GM12801 (cell line): Measurements from ENCODE around the gene TAF3.

ENCODE experiments used
- CTCF ChIP-seq: IDR thresholded peaks from one replicate; pipeline ENCODE4 v1.5.1; 2011; ENCODE audit warnings: control low read depth; ENCODE audit not compliant: insufficient read length; ENCODE audit errors: extremely low read depth

Gene TAF3

DNA sequence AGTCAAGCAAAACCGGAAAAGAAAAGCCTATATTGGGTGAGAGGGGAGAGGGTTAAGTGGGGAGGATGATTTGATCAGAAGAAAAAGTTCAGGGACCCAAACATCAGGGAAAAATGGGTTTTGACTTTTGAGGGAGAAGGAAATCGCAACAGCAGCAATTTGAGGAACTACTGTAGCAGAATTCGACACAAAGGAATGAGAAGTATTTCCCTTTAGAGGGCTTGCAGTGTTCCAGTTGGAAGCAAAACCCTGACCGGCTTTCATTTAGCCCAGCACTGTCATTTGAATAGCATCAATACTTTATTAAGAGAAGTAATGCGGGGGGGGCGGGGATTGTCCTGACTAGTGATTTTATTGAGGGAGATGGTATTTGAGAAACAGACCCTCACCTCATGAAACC lies 199.0 kb downstream of the TAF3 start:
- TF ChIP-seq CTCF = no peak

DNA sequence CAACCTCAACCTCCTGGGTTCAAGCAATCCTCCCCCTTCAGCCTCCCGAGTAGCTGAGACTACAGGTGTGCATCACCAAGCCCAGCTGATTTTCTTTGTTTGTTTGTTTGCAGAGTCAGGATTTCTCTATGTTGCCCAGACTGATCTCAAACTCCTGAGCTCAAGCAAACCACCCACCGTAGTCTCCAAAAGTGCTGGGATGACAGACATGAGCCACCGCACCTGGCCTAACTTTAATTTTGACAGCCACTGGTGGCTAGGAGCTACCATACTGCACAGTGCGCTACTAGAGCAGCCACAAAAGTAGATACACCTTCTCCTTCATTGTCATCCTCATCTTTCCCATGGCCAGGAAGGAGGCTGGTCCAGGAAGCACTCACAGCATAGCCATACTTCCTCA lies 205.0 kb downstream of the TAF3 start:
- no peak for TF ChIP-seq CTCF

- no peak for TF ChIP-seq CTCF
Observed at GRCh38 chr10:8023851-8024250, 205.5 kb downstream of the TAF3 start.

GRCh38 chr10:8026349-8027259 lies 208.3 kb downstream of the TAF3 start:
- no peak for TF ChIP-seq CTCF

DNA sequence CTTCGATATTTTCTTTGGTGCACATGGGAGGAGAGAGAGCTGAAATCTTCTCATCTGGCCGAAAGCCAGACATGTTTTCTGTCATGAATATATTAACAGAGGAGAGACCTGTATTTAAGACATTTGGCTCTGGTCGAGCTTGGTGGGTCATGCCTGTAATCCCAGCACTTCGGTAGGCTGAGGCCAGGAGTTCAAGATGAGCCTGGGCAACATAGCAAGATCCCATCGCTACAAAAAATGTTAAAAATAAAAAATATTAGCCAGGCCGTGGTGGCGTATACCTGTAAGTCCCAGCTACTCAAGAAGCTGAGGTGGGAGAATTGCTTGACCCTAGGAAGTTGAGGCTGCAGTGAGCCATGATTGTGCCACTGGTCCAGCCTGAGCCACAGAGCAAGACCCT lies 214.3 kb downstream of the TAF3 start:
- no peak for TF ChIP-seq CTCF

GRCh38 chr10:8033812-8034465 lies 215.6 kb downstream of the TAF3 start:
- TF ChIP-seq CTCF = no peak

GRCh38 chr10:8034466-8035005 lies 216.2 kb downstream of the TAF3 start:
- no peak for TF ChIP-seq CTCF
